A549 (cell line): ENCODE data around the gene SLC17A7. TPM values are rescaled to one million over a fixed set of nuclear protein-coding genes. Genes with fewer than 3 reads are reported as not detected.
A peak's percentile ranks its signal among the peaks of the same experiment; 100 is the strongest.

ENCODE experiments used
- ATAC-seq, 2 experiments: fragments of 200-7000 bp in 1 of 2; fragments of >200 bp in 1 of 2; cut with Nextera tagmentation in 1 of 2; cut with Tn5 transposase in 1 of 2; 3 replicates each; pipeline versions ENCODE4 v1.8.0 to v1.9.1; 2018 to 2020; ENCODE audit warnings: mild to moderate bottlenecking in 1 of 2, moderate library complexity in 1 of 2
- CTCF ChIA-PET: fragments of 300-600 bp; sonication (Branson Sonifier 250); formaldehyde crosslinking; extraction: SDS; loops from one replicate; lab custom pipeline; 2021; ENCODE audit warnings: antibody characterized with exemption, inconsistent platforms; lab: Yijun Ruan, JAX
- POLR2A ChIA-PET: fragments of 350-600 bp; formaldehyde crosslinking; extraction: SDS; loops from one replicate; lab custom pipeline; 2021; ENCODE audit warnings: antibody characterized with exemption, inconsistent platforms; lab: Yijun Ruan, JAX
- DNase-seq, 2 experiments: peaks; one replicate each; pipeline versions ENCODE4 v3.0.0 to v3.0.0-alpha.2; 2011 to 2016; ENCODE audit warnings: low read depth in 1 of 2, low spot score in 1 of 2
- FAIRE-seq: peaks from 2 replicates; lab custom pipeline; 2011; peaks lifted over from hg19 to GRCh38; lab: Jason Lieb, UNC
- H3K27ac ChIP-seq, 2 experiments: fragments of >200 bp; sonication (Bioruptor Twin); formaldehyde crosslinking; 3 replicates each; pipeline ENCODE4 v1.5.1; 2016 to 2017
- H3K4me1 ChIP-seq: fragments of >200 bp; sonication (Bioruptor Twin); formaldehyde crosslinking; 3 replicates; pipeline ENCODE4 v1.6.1; 2016
- H3K4me2 ChIP-seq: fragments of >200 bp; sonication (Bioruptor Twin); formaldehyde crosslinking; 3 replicates; pipeline ENCODE4 v1.6.1; 2016
- H3K4me3 ChIP-seq: fragments of >200 bp; sonication (Bioruptor Twin); formaldehyde crosslinking; 3 replicates; pipeline ENCODE4 v1.5.1; 2016
- H3K9me3 ChIP-seq: fragments of >200 bp; sonication (Bioruptor Twin); formaldehyde crosslinking; 3 replicates; pipeline ENCODE4 v1.6.1; 2016
- CBX8 ChIP-seq: fragments of 200-600 bp; sonication (generic); IDR thresholded peaks from 2 replicates; pipeline ENCODE4 v1.6.1; 2016
- CTCF ChIP-seq: fragments of >200 bp; sonication (Bioruptor Twin); formaldehyde crosslinking; IDR thresholded peaks from 3 replicates; pipeline ENCODE4 v1.5.1; 2016
- E2F6 ChIP-seq: IDR thresholded peaks from 2 replicates; pipeline ENCODE4 v1.6.1; 2012; ENCODE audit warnings: low read depth, borderline replicate concordance
- EHF ChIP-seq: fragments of 250-450 bp; sonication (Bioruptor Pico); IDR thresholded peaks from 2 replicates; pipeline ENCODE4 v1.5.0; 2020; ENCODE audit warnings: mild to moderate bottlenecking
- FOSB ChIP-seq: fragments of 250-450 bp; sonication (Bioruptor Pico); IDR thresholded peaks from 2 replicates; pipeline ENCODE4 v1.5.0; 2020; ENCODE audit warnings: mild to moderate bottlenecking, moderate library complexity
- FOXS1 ChIP-seq: fragments of 250-450 bp; sonication (Bioruptor Pico); IDR thresholded peaks from 2 replicates; pipeline ENCODE4 v1.5.0; 2020; ENCODE audit warnings: mild to moderate bottlenecking, moderate library complexity
- HMGXB4 ChIP-seq: fragments of 250-450 bp; sonication (Bioruptor Pico); IDR thresholded peaks from 2 replicates; pipeline ENCODE4 v1.5.0; 2021; ENCODE audit warnings: mild to moderate bottlenecking, moderate library complexity, borderline replicate concordance
- HOXA7 ChIP-seq: fragments of 250-450 bp; sonication (Bioruptor Pico); IDR thresholded peaks from 2 replicates; pipeline ENCODE4 v1.5.0; 2020; ENCODE audit warnings: mild to moderate bottlenecking, moderate library complexity
- HOXB5 ChIP-seq: fragments of 250-450 bp; sonication (Bioruptor Pico); IDR thresholded peaks from 2 replicates; pipeline ENCODE4 v1.5.0; 2020; ENCODE audit warnings: mild to moderate bottlenecking, moderate library complexity
- KDM5A ChIP-seq: fragments of 200-600 bp; sonication (generic); IDR thresholded peaks from 2 replicates; pipeline ENCODE4 v1.6.1; 2016; ENCODE audit warnings: antibody characterized with exemption, mild to moderate bottlenecking
- MAFK ChIP-seq: fragments of 450-650 bp; IDR thresholded peaks from 2 replicates; pipeline ENCODE4 v1.6.1; 2014; ENCODE audit not compliant: partially characterized antibody
- MAX ChIP-seq: IDR thresholded peaks from 2 replicates; pipeline ENCODE4 v1.6.1; 2012
- MAZ ChIP-seq: fragments of 150-350 bp; IDR thresholded peaks from 2 replicates; pipeline ENCODE4 v1.6.1; 2014; ENCODE audit warnings: antibody characterized with exemption, low read depth, low read length, borderline replicate concordance
- POLR2A ChIP-seq: IDR thresholded peaks from 2 replicates; pipeline ENCODE4 v1.6.1; 2012; ENCODE audit warnings: mild to moderate bottlenecking, low read length
- POLR2AphosphoS2 ChIP-seq: conservative IDR thresholded peaks from 2 replicates; pipeline ENCODE4 v1.6.1; 2012; ENCODE audit warnings: low read length, improper control_type of control experiment, inconsistent platforms
- RARB ChIP-seq: fragments of 250-450 bp; sonication (Bioruptor Pico); IDR thresholded peaks from 2 replicates; pipeline ENCODE4 v1.8.0; 2021; ENCODE audit warnings: mild to moderate bottlenecking, moderate library complexity
- RFX5 ChIP-seq: fragments of 450-650 bp; IDR thresholded peaks from 2 replicates; pipeline ENCODE4 v1.7.1; 2014; ENCODE audit warnings: antibody characterized with exemption, mild to moderate bottlenecking, moderate library complexity
- RNF2 ChIP-seq: fragments of 200-600 bp; sonication (generic); IDR thresholded peaks from 2 replicates; pipeline ENCODE4 v1.6.1; 2016; ENCODE audit warnings: low read depth, mild to moderate bottlenecking, antibody characterized with exemption, moderate library complexity, borderline replicate concordance
- SMC3 ChIP-seq: fragments of >200 bp; sonication (Bioruptor Twin); formaldehyde crosslinking; IDR thresholded peaks from 3 replicates; pipeline ENCODE4 v1.6.1; 2018; ENCODE audit warnings: inconsistent platforms
- USF2 ChIP-seq: fragments of 450-650 bp; IDR thresholded peaks from 2 replicates; pipeline ENCODE4 v1.6.1; 2014; ENCODE audit warnings: antibody characterized with exemption
- ZC3H11A ChIP-seq: fragments of 450-650 bp; IDR thresholded peaks from 2 replicates; pipeline ENCODE4 v1.6.1; 2014; ENCODE audit warnings: antibody characterized with exemption, mild to moderate bottlenecking
- ZSCAN20 ChIP-seq: fragments of 250-450 bp; sonication (Bioruptor Pico); IDR thresholded peaks from 2 replicates; pipeline ENCODE4 v1.8.0; 2022; ENCODE audit warnings: mild to moderate bottlenecking, moderate library complexity
- WGBS: methylation state at CpG from one replicate; pipeline ENCODE4 v1.1.6; 2017; ENCODE audit errors: missing lambda C conversion rate; 5-methylcytosine and 5-hydroxymethylcytosine counted together
- polyA plus RNA-seq, 4 experiments: library from polyadenylated mRNA; depleted of rRNA in 3 of 4; stranded (reverse); fragments of >200 nt; fragmentation: RNase III in 1 of 4; extraction: RNeasy Plus Mini Kit Qiagen cat#74134 plus additional on column Dnase treatment in 1 of 4; gene quantifications; 2 replicates in 3 of 4; 3 replicates in 1 of 4; pipeline ENCODE4 v1.2.3, GENCODE V29; 2011 to 2017

SLC17A7 gene
- polyA plus RNA-seq, 2 of the 4 experiments (the other 2 are of a cell fraction), result 0.39 to 0.48 TPM

DNA sequence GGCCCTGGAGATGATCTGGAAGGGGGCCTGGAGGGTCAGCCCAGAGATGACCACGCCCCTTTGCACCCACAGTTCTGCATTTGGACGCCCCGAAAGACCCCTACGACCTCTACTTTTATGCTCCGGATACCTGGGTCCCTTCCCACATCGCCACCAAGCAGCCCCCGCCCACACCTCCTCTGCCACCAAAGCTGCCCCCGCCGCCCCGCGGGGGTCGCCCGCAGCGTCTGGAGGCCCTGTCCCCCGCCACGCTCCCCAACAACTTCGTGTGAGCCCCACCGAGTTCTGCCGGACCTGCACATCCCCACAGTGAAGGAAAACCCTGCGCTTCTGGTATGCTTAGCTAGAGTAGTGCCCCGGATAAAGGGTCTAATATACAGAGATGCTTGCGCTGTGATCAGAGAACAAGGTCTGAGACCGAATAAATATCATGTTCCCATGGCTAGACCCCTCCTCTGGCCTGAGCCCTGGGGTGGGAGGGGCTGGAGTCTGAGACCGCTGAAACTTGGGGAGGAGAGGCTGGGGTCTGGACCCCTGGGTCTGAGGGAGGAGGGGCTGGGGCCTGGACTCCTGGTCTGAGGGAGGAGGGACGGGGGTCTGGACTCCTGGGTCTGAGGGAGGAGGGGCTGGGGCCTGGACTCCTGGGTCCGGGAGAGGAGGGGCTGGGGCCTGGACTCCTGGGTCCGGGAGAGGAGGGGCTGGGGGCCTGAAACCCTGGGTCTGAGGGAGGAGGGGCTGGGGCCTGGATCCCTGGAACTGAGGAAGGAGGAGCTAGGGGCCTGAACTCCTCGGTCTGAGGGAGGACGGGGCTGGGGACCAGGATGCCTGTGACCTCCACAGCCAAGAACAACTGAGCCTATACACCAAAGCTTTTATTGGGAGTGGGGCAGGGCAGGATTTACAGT is 12.5 kb downstream of the SLC17A7 start:
- FAIRE-seq (no peak), DNase-seq (no peak), ATAC-seq (no peak)
- TF ChIP-seq MAX (no peak), MAZ (no peak)
- Histone ChIP-seq H3K9me3 (no peaks in the 10 kb centered on the region; the same call in 2 of the 3 replicates), H3K27ac (peak overlapping the region in 1 of 2 experiments; percentile 66; a peak in 4 of 6 replicates), H3K4me3 (peak overlapping the region; percentile 39; the same call in 2 of the 3 replicates), H3K4me1 (peaks cover 23% of the 10 kb centered on the region), H3K4me2 (peak overlapping the region; percentile 98)
- 62% methylated on average over 21 of the region's 29 CpGs for WGBS
- CTCF ChIA-PET, result interaction anchor here (0.6 to 13.8 kb wide), 11 partner anchors 7 to 280 kb away, joined by 3 to 141 read pairs (median 6); no protein-coding TSS in a partner anchor
- POLR2A ChIA-PET, result no interaction called here

DNA sequence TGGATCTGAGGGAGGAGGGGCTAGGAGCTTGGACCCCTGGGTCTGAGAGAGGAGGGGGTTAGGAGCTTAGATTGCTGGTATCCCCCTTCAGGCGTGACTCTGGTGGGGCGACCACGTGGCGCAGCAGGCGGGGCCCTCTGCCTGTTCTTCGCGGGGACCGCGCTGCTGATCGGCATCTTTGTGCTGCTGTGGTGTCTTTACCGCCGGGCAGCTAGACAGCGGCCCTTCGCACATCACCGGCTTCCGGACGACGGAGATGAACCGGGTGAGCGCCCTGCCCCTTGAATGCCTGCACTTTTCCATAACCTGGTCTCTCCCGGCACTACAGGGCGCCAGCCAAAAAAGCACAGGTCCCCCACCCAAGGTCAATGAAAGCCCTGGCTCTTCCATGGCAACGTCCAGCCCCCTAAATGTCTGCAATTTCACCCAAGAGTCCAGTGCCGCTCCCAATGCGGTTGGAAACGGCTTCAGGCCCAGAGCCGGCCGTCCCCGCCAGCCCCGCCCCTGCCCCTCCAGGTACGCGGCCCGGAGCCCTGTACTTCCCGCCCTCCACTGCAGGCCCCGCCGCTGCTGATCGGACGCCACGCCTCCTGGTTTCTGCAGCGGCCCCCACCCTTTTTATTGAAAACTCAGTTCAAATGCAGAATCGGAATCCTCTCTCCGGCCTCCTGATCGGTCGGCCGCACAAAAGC is 13.3 kb downstream of the SLC17A7 start:
- peak overlapping the region; percentile 98 for H3K4me2 ChIP-seq
- TF ChIP-seq KDM5A (no peak), E2F6 (peak; percentile 71), USF2 (peak; percentile 21; the same call in 1 of the 2 replicates), MAX (peak; percentile 85)
- TF ChIP-seq, all 56 proteins: peak for 3
- 9% methylated on average over 44 of the region's 45 CpGs for WGBS
- H3K4me3 ChIP-seq, result peak overlapping the region; percentile 39
- H3K9me3 ChIP-seq, result no peaks in the 10 kb centered on the region; the same call in 2 of the 3 replicates
- ATAC-seq (peak; percentile 45 to 68; a peak in 5 of 6 replicates), DNase-seq (peak in 1 of 2 experiments; percentile 62), FAIRE-seq (no peak)
- CTCF ChIA-PET, result interaction anchor here (1.3 to 13.8 kb wide), 7 partner anchors 8 to 36 kb away, joined by 3 to 141 read pairs (median 7); no protein-coding TSS in a partner anchor
- peaks cover 30% of the 10 kb centered on the region for H3K4me1 ChIP-seq
- POLR2A ChIA-PET, result no interaction called here
- peak overlapping the region; percentile 33 to 66; a peak in 4 of 6 replicates for H3K27ac ChIP-seq

GRCh38 chr19:49427339-49427738 is 14.0 kb downstream of the SLC17A7 start:
- H3K4me1 ChIP-seq, result peaks cover 35% of the 10 kb centered on the region
- POLR2A ChIA-PET, result no interaction called here
- no peak for DNase-seq
- H3K27ac ChIP-seq, result peak overlapping the region in 1 of 2 experiments; percentile 66; a peak in 3 of 6 replicates
- TF ChIP-seq POLR2AphosphoS2 (no peak), HOXA7 (no peak), EHF (CRISPR knock-in tag) (no peak), CTCF (no peak), FOSB (CRISPR knock-in tag) (no peak), RARB (CRISPR knock-in tag) (no peak), FOXS1 (CRISPR knock-in tag) (no peak), POLR2A (no peak), ZC3H11A (no peak), CBX8 (no peak), MAFK (no peak), RNF2 (no peak), RFX5 (no peak), HMGXB4 (no peak), SMC3 (no peak), HOXB5 (CRISPR knock-in tag) (no peak), ZSCAN20 (CRISPR knock-in tag) (no peak), KDM5A (no peak)
- peak overlapping the region; percentile 39; the same call in 1 of the 3 replicates for H3K4me3 ChIP-seq
- no peaks in the 10 kb centered on the region; the same call in 2 of the 3 replicates for H3K9me3 ChIP-seq
- FAIRE-seq, result no peak
- H3K4me2 ChIP-seq, result peak overlapping the region; percentile 98
- WGBS, result 65% methylated on average over 7 of the region's 12 CpGs
- ATAC-seq, result no peak
- CTCF ChIA-PET, result interaction anchor here (0.7 to 13.8 kb wide), 8 partner anchors 9 to 120 kb away, joined by 3 to 141 read pairs (median 6); no protein-coding TSS in a partner anchor
